ENCODE measurements around the gene CCDC6.

The CCDC6 gene

DNA sequence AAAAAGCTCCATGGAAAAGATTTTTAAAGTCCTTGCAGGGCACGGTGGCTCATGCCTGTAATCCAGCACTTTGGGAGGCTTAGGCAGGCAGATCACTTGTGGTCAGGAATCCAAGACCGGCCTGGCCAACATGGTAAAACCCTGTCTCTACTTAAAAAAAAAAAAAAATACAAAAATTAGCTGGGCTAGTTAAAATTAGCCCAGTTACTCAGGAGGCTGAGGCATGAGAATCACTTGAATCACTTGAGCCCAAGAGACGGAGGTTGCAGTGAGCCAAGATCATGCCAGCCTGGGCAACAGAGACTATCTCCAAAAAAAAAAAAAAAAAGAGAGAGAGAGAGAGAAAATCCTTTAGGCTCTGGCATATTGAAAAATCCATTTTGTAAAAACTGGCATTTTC, 61.9 kb downstream of the CCDC6 start:
- DNase-seq = no peak

DNA sequence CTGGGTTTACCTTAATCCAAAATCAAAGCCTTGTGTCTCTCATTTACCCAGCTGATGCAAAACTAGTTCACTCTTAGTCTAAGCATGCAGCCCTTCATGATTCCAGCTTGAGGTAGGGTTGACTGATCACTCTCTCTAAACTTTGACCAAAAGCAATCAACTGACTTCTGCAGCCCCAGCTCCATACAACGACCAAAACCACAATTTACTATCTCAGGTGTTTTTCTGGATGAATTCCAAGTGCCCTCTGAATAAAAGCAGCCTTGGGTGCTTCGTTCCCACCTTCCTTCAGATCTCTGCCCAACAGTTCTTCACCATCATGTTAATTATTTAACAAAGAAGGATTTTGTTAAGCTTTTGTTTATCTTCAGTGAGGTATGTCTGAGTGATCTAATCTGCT, 62.6 kb downstream of the CCDC6 start:
- peak; percentile 30 for DNase-seq

DNA sequence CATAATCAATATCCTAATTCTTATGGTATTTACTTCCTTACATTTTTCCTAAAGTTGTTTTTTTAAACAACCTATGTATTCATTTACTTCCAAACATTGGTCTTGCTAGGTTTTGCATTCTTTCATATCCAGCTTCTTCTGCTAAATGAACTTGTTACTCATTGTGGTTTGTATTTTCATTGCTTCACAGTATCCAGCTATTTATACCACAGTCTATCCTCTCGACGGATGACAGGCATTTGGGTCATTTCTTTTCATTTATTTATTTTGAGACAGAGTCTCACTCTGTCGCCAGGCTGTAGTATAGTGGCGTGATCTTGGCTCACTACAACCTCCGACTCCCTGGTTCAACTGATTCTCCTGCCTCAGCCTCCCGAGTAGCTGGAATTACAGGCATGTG, 66.8 kb downstream of the CCDC6 start:
- DNase-seq = no peak

GRCh38 chr10:59838085-59838789, 68.1 kb downstream of the CCDC6 start:
- DNase-seq = peak; percentile 13

GRCh38 chr10:59833810-59834209, 72.5 kb downstream of the CCDC6 start:
- peak; percentile 58 for DNase-seq

DNA sequence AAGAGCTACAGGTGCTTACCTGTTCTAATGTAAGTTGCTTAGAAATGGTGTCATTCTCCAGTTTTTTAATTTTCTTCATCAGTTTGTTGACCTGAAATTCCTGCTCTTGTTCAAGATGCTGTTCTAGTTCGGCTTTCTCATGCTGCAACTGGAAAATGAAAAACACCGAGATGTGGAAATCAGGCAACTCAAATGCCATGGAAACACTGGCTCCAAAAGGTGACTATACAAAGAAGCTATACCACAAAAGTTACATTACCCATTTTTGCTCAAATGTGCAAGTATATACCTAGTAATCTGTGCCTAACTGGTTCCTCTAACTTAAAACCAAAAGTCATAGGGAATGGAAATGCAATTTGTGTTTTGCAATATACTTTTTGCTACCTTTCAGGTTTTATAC, 73.8 kb downstream of the CCDC6 start:
- DNase-seq = no peak

DNA sequence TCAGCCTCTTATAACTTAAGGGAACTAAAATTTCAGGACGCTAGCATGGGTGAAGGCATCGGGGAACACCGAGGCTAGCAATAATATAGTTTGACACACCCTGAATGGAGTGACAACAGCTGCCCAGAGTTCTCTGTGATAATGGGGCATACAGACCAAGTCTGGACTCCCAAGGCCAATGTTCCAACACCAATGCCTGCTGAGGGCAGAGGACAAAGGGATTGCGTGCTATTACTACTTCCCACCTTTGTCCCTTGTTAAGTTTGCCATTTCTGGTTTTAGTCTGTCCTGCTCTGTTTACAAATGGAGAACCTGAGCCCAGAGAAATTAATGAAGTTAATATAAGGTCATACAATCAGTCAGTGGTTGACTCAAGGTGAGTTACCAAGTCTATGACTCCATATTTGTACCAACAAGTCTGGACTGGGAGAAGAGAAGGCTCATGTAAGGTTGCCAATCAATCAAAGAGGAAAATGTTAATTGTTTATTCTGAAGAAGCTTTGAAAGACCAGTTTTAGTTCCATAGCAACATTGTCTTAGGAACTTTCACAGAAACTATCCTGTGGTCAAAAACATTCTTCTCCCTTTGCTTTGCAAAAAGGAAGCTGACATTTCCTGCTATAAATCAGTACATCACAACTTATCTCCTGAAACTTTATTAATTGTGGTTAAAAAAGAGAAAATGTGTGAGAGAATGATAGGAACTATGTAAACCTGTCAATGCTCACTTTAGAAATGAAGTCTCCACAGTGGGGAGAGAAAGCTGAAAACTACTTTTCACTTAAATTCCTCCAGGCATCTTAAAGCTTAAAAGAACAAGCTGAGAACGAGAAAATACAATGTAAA, 74.5 kb downstream of the CCDC6 start:
- DNase-seq = no peak

GRCh38 chr10:59830601-59831259, 75.6 kb downstream of the CCDC6 start:
- DNase-seq = peak; percentile 66

DNA sequence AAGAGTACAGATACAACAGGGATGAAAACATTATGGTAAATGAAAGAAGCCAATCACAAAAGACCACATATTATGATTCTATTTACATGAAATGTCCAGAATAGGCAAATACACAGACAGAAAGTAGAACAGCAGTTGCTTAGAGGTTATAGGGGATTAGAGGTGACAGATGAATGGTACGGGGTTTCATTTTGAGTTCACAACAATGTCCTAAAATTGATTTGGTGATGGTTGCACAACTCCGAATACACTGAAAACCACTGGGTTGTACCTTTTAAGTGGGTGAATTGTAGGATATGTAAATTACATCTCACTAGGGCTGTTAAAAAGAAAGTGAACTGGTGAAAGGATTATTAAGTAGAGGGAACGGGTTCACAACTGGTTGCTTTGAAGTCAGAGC, 76.8 kb downstream of the CCDC6 start:
- no peak for DNase-seq

DNA sequence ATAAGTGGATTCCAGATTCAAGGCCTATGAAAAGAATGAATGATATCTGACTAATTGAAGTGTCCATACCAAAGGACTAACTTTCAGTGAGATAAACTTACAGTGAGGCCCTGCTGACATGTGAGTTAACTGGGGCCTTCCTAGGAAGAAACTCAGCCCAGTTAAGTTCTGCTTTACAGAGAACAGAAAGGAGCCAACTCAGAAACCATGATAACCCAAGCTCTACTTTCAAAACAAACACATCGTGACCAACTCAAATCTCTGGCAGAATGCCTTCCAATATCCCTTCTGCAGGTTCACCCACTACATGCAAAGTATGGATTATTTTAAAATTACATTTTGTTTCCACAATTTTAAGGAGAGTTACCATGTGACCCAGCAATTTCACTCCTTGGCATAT, 77.3 kb downstream of the CCDC6 start:
- no peak for DNase-seq

DNA sequence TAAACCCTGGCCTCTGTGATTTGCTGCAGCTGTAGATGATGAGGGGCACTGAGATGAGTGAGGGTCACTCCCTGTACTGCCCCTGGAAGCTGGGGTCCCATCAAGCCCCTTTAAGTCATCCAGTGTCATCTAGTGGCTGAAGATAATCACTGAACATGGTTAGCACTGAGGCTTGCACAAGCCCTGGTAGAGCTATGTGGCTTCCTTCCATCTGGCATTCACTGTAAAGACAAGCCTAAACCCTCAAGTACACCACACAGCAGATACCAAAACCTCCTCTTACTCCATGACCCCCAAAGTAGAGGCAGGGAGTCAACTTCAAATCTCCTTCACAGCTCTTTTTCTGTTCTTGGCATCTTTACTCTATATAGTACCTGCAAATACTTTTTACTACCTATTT, 80.4 kb downstream of the CCDC6 start:
- DNase-seq = no peak

GRCh38 chr10:59823751-59824150, 82.6 kb downstream of the CCDC6 start:
- no peak for DNase-seq

GRCh38 chr10:59823111-59823510, 83.2 kb downstream of the CCDC6 start:
- DNase-seq = no peak

- no peak for DNase-seq
Observed at GRCh38 chr10:59820471-59820870, 85.9 kb downstream of the CCDC6 start.

- no peak for DNase-seq
Observed at GRCh38 chr10:59819683-59820082, 86.7 kb downstream of the CCDC6 start.

- no peak for DNase-seq
Observed at GRCh38 chr10:59819265-59819664, 87.1 kb downstream of the CCDC6 start.

- DNase-seq = no peak
Observed at GRCh38 chr10:59817773-59818172, 88.6 kb downstream of the CCDC6 start.

DNA sequence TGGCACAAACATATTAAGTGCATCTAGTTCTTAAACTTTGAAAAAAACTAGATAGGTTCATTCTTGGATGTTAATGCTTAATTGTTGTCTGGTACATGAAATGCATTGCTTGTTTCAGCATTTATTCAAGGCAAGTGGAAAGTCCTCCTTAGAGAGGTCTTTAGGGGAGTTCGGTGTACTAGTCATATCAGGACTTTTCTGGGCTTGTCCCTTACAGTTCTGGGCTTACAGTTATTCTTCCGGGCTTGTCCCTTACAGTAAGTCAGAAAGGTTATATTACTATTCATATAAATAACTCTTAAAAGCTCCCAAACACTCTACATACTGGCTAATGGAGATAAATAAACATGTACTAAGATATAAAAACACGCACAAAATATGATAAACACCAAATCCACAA, 91.5 kb downstream of the CCDC6 start:
- DNase-seq = no peak

- no peak for DNase-seq
Observed at GRCh38 chr10:59812519-59813122, 93.7 kb downstream of the CCDC6 start.

- no peak for DNase-seq
Observed at GRCh38 chr10:59809644-59809974, 96.7 kb downstream of the CCDC6 start.

- DNase-seq = peak; percentile 66
Observed at GRCh38 chr10:59808896-59809643, 97.3 kb downstream of the CCDC6 start.
